Measurements from ENCODE around the gene RC3H1. TPM values are rescaled to one million over a fixed set of nuclear protein-coding genes. Genes with fewer than 3 reads are reported as not detected.

Gene RC3H1
- total and polyA plus RNA-seq, 10 of the 15 experiments (the other 5 are each of a cell fraction or from before 2014, with no cell fraction given) = 1.4 to 33.9 (median 11.8) TPM

DNA sequence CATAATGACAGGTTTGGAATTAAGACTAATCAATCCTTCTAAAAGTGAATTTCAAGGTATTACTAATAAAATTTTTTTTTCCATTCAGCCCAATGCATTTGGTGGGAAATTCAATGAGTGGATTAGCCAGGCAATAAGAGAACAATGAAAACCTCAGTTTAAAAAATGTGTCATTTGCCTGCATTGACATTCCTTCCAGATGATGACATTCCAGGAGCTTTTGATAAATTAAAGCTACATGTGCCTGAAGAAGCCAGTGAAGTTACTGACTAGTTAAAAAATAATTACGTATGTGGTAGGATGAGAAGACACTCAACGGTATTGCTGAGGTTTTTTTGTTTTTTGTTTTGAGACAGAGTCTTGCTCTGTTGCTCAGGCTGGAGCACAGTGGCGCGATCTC lies 37.9 kb upstream of the RC3H1 start:
- Histone ChIP-seq H3K4me2 (ENCODE audit: control insufficient read depth, insufficient read depth) (no peak overlapping the region), H3K79me2 (ENCODE audit: control insufficient read depth, insufficient read depth, low read length) (no peaks in the 10 kb centered on the region), H3K9me3 (replicated peaks; ENCODE audit: control insufficient read depth, insufficient read depth, low read length) (no peaks in the 10 kb centered on the region; the same call in 2 of the 3 replicates), H3K4me1 (ENCODE audit: control insufficient read depth, insufficient read depth, low read length) (no peaks in the 10 kb centered on the region), H3K27ac (ENCODE audit: control insufficient read depth, insufficient read depth) (no peak overlapping the region), H3K36me3 (ENCODE audit: control insufficient read depth in 2 of 2, insufficient read depth in 2 of 2, low read length in 1 of 2) (no peaks in the 10 kb centered on the region), H4K20me1 (ENCODE audit: control insufficient read depth, insufficient read depth) (no peaks in the 10 kb centered on the region), H2AFZ (ENCODE audit: control insufficient read depth, low read depth, low read length) (no peak overlapping the region), H3K4me3 (no peak overlapping the region), H3K9ac (ENCODE audit: control insufficient read depth, insufficient read depth, low read length) (no peak overlapping the region), H3K27me3 (replicated peaks in 1 of 2; ENCODE audit: control insufficient read depth in 2 of 2, insufficient read depth in 2 of 2, low read length in 1 of 2) (no peaks in the 10 kb centered on the region)
- FAIRE-seq (no peak), DNase-seq (ENCODE audit: low read depth, low spot score) (no peak), ATAC-seq (no peak)
- ChIA-PET SMC1A (ENCODE audit: uncharacterized antibody, unreplicated experiment) (interaction anchor here (0.7 to 1.2 kb wide), 3 partner anchors 8 to 44 kb away, joined by 3 to 4 read pairs (median 3); no protein-coding TSS in a partner anchor), CTCF (interaction anchor here (0.6 kb wide), 1 partner anchor 31 kb away, joined by 3 read pairs; no protein-coding TSS in a partner anchor), RAD21 (ENCODE audit: unreplicated experiment) (no interaction called here), POLR2A (no interaction called here)
- TF ChIP-seq, protein P1, sequence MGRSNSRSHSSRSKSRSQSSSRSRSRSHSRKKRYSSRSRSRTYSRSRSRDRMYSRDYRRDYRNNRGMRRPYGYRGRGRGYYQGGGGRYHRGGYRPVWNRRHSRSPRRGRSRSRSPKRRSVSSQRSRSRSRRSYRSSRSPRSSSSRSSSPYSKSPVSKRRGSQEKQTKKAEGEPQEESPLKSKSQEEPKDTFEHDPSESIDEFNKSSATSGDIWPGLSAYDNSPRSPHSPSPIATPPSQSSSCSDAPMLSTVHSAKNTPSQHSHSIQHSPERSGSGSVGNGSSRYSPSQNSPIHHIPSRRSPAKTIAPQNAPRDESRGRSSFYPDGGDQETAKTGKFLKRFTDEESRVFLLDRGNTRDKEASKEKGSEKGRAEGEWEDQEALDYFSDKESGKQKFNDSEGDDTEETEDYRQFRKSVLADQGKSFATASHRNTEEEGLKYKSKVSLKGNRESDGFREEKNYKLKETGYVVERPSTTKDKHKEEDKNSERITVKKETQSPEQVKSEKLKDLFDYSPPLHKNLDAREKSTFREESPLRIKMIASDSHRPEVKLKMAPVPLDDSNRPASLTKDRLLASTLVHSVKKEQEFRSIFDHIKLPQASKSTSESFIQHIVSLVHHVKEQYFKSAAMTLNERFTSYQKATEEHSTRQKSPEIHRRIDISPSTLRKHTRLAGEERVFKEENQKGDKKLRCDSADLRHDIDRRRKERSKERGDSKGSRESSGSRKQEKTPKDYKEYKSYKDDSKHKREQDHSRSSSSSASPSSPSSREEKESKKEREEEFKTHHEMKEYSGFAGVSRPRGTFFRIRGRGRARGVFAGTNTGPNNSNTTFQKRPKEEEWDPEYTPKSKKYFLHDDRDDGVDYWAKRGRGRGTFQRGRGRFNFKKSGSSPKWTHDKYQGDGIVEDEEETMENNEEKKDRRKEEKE (IDR thresholded peaks at IDR 0.05) = no peak
- TF ChIP-seq ESRRA (IDR thresholded peaks at IDR 0.05; ENCODE audit: low read length) (no peak), KAT2A (conservative IDR thresholded peaks at IDR 0.05; ENCODE audit: control insufficient read depth, low read depth, low read length) (no peak), SREBF1 (IDR thresholded peaks at IDR 0.05; ENCODE audit: low read length) (no peak), ZNF384 (IDR thresholded peaks at IDR 0.05; ENCODE audit: borderline replicate concordance, low read depth, low read length) (no peak), CBX5 (IDR thresholded peaks at IDR 0.05; ENCODE audit: low read depth) (no peak), HDAC2 (IDR thresholded peaks at IDR 0.05) (no peak), ATF7 (IDR thresholded peaks at IDR 0.05; ENCODE audit: low read depth) (no peak), GATAD2B (conservative IDR thresholded peaks at IDR 0.05; ENCODE audit: low read depth) (no peak), ZZZ3 (IDR thresholded peaks at IDR 0.05; ENCODE audit: control insufficient read depth, insufficient read length, low read depth) (no peak), STAT3 (IDR thresholded peaks at IDR 0.05; ENCODE audit: low read depth, low read length) (no peak), CHD2 (IDR thresholded peaks at IDR 0.05; ENCODE audit: borderline replicate concordance, low read depth, low read length) (no peak), CREB1 (IDR thresholded peaks at IDR 0.05; ENCODE audit: low read depth) (no peak), ETV6 (conservative IDR thresholded peaks at IDR 0.05 in 1 of 2, IDR thresholded peaks at IDR 0.05 in 1 of 2; ENCODE audit: borderline replicate concordance in 1 of 2, low read depth in 1 of 2) (no peak)
- TF ChIP-seq, protein P2, sequence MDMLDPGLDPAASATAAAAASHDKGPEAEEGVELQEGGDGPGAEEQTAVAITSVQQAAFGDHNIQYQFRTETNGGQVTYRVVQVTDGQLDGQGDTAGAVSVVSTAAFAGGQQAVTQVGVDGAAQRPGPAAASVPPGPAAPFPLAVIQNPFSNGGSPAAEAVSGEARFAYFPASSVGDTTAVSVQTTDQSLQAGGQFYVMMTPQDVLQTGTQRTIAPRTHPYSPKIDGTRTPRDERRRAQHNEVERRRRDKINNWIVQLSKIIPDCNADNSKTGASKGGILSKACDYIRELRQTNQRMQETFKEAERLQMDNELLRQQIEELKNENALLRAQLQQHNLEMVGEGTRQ (IDR thresholded peaks at IDR 0.05; ENCODE audit: borderline replicate concordance, low read depth, low read length) = no peak
- TF ChIP-seq, protein P3, sequence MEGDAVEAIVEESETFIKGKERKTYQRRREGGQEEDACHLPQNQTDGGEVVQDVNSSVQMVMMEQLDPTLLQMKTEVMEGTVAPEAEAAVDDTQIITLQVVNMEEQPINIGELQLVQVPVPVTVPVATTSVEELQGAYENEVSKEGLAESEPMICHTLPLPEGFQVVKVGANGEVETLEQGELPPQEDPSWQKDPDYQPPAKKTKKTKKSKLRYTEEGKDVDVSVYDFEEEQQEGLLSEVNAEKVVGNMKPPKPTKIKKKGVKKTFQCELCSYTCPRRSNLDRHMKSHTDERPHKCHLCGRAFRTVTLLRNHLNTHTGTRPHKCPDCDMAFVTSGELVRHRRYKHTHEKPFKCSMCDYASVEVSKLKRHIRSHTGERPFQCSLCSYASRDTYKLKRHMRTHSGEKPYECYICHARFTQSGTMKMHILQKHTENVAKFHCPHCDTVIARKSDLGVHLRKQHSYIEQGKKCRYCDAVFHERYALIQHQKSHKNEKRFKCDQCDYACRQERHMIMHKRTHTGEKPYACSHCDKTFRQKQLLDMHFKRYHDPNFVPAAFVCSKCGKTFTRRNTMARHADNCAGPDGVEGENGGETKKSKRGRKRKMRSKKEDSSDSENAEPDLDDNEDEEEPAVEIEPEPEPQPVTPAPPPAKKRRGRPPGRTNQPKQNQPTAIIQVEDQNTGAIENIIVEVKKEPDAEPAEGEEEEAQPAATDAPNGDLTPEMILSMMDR (IDR thresholded peaks at IDR 0.05 in 2 of 3, conservative IDR thresholded peaks at IDR 0.05 in 1 of 3; ENCODE audit: control insufficient read depth in 2 of 3, extremely low read depth in 1 of 3, insufficient read depth in 1 of 3, low read depth in 3 of 3, low read length in 3 of 3) = no peak
- in situ Hi-C loops (cut with MboI) (no loop called here), intact Hi-C loops (cut with micrococcal nuclease; ENCODE audit: unreplicated experiment) (no loop called here)
- 68% methylated on average over 4 of the region's 4 CpGs for WGBS (ENCODE audit: insufficient coverage, insufficient replicate concordance, low lambda C conversion rate, missing lambda C conversion rate)
- no TSS peak for BruUV-seq (replicated peaks)
